ENCODE results near the gene UBR3. TPM values are rescaled to one million over a fixed set of nuclear protein-coding genes. Genes with fewer than 3 reads are reported as not detected.

UBR3 gene
- polyA plus RNA-seq, 1 donor = 48.9 TPM

DNA sequence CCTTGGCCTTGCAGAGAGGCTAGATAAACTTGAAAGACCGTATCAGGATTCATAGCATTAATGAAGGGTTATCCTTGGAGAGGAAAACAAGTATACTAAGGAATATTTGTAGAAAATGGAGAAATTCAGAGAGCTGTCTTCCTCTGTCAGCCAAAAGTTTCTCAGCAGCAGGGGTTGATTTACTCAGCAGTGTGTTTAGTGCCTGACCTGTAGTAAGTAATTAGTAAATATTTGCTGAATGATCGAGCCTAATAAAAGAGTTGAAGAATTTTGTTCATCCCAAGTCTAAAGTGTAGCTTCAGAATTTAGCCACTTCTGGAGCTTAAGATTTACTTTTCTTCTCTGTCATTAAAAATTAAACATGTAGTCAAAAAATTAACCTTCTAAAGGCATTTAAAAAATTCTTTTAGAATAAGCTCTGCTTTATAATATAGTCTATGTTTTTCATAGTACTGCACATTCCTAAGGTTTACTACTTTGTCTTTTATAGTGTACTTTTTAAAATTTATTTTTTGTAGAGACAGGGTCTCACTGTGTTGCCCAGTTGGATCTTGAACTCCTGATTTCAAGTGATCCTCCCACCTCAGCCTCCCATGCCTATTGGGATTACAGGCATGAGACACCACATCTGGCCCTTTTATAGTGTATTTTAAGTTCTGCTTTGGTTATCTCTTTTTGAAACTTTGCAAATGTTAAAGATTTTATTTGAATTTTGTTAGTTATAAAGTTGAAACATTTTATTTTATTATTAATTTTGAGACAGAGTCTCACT, 212.3 kb downstream of the UBR3 start:
- no peak for DNase-seq (ENCODE audit: low read depth)

GRCh38 chr2:170044751-170045478, 217.7 kb downstream of the UBR3 start:
- DNase-seq (ENCODE audit: low read depth) = no peak

DNA sequence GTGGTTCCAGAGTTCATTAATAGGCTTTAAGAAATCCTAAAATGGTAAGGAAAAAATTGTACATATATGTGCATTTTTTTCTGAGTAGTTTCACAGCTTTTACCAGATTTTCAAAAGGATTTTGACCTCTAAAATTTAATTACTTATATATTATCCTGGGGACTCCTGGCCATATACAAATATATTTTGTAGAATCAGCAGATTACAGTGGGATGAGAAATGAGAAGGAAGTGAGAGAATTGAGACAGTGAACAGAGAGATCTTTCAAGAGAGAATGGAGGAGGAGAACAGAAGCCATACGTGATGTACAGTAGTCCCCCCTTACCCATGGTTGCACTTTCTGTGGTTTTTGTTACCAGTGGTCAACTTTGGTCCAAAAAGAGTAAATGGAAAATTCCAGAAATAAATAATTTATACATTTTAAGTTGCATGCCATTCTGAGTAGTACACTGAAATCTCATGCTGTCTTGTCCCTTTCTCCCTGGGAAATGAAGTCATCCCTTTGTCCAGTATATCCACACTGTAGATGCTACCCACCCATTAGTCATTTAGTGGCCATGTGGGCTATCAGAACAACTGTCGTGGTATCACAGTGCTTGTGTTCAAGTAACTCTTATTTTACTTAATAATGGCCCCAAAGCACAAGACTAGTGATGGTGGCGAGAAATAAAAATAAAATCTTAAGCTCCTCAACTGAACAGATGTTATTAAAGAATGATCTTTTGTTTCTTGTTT, 220.2 kb downstream of the UBR3 start:
- no peak for DNase-seq (ENCODE audit: low read depth)

DNA sequence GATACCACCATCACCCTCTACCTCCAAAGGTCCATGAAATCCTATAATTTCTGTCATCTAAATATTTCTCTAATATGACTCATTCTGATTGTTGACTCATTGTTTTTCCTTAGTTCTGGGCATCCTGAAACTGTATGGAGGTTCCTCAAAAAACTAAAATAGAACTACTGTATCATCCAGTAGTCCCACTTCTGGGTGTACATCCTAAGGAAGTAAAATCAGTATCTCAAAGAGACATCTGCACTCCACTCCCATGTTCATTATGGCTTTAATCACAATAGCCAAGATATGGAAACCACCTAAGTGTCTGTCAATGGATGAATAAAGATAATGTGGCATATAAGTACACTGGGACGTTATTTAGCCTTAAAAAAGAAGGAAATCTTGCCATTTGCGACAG, 224.9 kb downstream of the UBR3 start:
- DNase-seq (ENCODE audit: low read depth) = no peak

DNA sequence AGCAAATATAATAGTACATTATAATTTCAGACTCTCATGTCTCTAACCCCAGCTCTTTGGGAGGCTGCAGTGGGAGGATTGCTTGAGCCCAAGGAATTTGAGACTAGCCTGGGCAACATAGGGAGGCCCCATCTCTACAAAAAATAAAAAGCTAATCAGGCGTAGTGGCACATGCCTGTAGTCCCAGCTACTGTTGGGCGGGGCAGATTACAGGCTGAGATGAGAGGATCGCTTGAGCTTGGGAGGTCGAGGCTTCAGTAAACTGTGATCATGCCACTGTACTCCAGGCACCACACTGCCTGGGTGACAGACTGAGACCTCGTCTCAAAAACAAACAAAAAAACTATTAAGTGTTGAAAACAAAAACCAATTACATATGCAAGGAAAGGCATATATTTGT, 227.7 kb downstream of the UBR3 start:
- DNase-seq (ENCODE audit: low read depth) = no peak

GRCh38 chr2:170056900-170057299, 229.6 kb downstream of the UBR3 start:
- DNase-seq (ENCODE audit: low read depth) = no peak

DNA sequence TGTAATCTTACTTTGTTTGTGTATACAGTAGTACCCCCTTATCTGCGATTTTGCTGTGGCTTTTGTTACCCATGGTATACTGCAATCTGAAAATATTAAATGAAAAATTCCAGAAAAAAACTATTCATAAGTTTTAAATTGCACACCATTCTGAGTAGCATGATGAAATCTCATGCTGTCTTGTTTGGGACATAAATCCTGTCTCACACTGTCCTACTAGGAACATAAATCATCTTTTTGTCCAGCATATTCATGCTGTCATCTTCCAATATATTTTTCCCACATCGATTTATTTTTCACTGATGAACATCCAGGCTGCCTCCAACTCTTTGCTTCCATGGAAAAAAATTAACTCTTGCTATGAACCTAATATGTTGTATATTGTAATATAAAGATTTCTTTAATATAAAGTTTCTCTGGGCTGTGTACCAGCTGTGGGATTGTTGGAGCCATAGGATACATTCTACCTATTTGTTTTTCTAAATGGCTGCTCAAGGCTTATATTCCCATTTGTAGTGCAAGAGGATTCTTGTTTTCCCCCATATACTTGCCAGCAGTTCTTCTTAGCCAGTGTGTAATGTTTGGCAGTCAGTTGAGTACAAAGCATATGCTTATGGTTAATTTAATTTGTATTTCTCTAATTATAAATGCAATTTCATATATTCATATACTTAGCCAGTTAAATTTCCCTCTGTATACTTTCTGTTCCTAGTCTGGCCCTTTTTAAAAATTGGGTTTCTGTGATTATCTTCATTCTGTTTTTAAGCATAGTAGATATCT, 236.4 kb downstream of the UBR3 start:
- DNase-seq (ENCODE audit: low read depth) = no peak

DNA sequence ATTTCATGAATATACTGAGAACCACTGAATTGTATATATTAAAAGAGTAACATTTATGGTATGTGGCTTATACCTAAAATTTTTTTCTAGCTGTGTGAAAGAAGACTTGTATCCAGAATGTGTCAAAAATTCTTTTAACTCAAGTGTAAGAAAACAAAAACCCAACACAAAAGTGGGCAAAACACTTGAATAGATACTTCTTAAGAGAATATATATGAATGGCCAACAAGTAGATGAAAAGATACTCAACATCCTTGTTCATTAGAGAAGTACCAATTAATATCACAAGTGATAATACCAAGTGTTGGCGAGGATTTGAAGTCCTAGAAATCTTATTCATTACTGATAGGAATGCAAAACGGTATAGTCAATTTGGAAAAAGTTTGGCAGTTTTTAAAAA, 243.5 kb downstream of the UBR3 start:
- no peak for DNase-seq (ENCODE audit: low read depth)

- DNase-seq (ENCODE audit: low read depth) = no peak
Observed at GRCh38 chr2:170073288-170073687, 246.0 kb downstream of the UBR3 start.

GRCh38 chr2:170076189-170076588, 248.9 kb downstream of the UBR3 start:
- DNase-seq (ENCODE audit: low read depth) = no peak

DNA sequence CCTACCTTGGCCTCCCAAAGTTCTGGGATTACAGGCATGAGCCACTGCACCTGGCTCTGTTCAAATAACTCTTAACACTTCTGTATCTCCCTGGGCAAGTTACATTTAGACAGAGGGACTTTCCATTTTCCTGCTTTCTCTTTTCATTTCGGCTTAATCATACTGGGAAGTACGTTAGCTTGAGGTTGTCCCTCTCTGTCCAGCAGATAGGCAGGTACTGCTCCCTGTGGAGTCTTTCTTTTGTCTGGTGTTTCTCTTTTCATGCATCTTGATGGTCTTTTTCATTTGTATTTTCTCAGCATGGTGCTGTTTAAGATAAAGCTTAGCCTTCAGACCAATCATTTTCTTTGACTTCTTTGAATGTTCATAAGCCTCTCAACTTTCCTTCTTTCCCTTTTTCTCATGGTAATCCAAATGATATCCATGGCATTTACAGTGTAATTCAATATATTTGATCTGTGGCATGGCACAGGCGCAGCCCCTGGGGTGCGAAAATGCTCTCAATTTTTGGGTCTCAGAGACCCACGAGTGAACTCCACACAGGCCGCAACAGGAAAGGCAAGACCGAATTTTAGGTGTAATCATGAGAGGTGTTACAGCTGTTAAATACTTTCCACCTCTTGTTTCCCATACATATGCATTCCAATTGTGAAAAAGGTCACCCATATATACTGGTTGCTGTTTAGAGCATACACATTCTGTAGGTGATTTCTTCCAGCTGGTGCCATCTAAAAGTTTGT, 250.7 kb downstream of the UBR3 start:
- no peak for DNase-seq (ENCODE audit: low read depth)

DNA sequence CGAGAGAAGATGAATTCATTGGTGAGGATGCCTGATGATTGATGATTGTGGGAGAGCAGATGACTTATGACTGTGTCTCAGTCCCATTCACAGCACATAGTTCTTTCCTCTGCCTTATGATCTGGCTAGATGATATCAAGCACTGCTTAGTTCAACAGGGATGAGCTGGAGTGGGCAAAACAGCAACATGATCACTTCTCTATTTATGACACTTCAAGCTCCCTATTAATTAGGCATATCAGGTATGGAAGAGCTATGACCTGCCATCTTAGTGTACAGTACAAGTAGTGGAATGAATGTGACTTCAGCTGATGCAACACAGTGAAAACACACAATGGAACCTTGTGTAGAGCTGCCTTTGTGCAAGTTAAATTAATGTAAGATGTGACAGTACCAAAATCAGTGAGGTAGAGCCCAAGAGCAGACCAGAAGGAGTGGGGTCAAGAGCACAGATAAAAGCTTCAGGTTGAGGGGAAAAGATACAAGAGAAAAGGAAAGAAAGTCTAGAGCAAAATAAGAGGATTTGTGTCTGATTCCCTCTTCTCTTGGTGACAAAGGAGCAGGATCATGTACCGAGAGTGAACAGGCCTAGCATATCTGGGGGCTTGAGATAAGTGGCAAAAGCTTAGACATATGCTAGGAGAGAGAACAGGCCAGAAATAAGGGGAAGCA, 257.7 kb downstream of the UBR3 start:
- DNase-seq (ENCODE audit: low read depth) = no peak

DNA sequence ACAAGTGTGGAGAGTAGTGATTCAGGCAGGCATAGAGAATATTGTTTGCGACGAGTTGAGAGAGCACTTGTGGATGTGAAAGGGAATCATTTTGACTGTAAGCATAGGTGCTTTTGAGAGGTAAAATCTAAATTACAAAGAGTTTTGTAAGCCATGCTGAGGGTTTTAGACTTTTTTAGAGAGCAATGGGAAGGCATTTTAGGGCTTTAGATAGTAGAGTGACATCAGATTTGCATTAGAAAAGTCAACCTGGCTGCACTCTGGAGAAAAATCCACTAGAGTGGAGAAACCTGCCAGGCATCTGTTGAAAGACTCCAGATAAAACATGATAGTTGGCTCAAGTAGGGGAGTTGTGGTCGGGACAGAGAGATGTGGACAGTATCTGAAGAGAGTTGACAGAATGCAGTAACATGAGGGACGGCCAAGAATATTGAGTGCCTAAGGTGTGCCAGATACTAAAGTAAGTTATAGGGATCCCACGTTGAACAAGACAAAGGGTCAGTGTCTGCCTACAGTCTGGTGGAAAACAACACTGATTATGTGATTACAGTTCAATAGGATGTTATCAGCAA, 258.9 kb downstream of the UBR3 start:
- DNase-seq (ENCODE audit: low read depth) = no peak

- DNase-seq (ENCODE audit: low read depth) = no peak
Observed at GRCh38 chr2:170086751-170087412, 259.6 kb downstream of the UBR3 start.

GRCh38 chr2:170087413-170087793, 260.1 kb downstream of the UBR3 start:
- DNase-seq (ENCODE audit: low read depth) = no peak

DNA sequence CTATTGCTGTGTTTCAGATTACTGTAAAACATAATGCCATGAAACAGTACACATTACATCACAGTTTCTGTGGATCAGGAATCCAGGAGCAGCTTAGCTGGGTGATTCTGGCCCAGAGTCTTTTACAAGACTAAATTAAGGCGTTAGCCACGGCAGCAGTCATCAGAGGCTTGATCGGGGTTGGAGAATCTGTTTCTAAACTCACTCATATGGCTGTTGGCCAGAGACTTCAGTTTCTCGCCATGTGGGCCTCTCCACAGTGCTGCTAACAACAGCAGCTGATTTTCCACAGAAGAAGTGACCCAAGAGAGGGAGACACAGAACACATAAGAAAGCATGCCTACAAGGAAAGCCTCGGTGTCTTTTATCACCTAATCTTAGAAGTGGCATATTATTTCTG, 261.5 kb downstream of the UBR3 start:
- peak; percentile 24 for DNase-seq (ENCODE audit: low read depth)

- DNase-seq (ENCODE audit: low read depth) = no peak
Observed at GRCh38 chr2:170090229-170090628, 263.0 kb downstream of the UBR3 start.

- DNase-seq (ENCODE audit: low read depth) = no peak
Observed at GRCh38 chr2:170091436-170091835, 264.2 kb downstream of the UBR3 start.

DNA sequence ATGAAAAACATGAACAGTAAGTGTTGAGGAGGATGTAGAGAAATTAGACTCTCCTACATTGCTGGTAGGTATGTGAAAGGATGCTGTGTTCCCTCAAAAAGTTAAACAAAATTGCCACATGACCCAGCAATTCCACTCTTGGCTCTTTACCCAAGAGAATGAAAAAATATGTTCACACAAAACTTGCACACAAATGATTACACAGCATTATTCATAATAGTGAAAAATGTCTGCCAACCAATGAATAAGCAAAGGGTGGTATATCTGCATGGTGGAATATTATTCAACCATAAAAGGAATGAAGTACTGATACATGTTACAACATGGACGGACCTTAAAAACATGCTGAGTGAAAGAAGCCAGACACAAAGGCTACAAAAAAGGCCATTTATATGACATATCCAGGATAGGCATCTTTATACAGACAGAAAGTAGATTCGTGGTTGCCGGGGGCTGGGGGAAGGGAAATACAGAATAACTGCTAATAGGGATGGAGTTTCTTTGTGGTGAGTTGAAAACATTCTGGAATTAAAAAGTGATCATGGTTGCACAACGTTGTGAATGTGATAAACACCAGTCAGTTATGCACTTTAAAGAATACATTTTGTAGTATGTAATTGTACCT, 265.3 kb downstream of the UBR3 start:
- no peak for DNase-seq (ENCODE audit: low read depth)
